Measurements from ENCODE around the gene KNDC1.

The KNDC1 gene

DNA sequence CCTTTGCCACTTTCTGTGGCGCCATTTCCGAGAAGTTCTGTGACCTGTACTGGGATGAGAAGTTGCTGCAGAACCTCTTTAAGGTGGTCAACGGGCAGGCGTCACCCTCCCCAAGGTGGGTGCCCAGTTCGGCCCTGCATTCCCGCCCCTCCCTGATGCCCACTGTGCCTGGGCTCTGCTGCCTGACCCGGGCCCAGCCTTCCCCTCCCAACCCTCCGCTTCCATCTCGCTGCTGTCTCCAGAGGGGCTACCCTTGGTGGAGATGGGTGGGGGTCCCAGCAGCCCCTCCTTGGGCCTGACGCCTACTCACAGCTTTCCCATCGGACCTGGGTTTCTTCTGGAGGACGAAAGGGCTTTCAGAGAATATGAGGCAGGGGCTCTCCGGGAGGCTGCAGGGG lies 39.5 kb downstream of the KNDC1 start:
- DNase-seq (ENCODE audit: low read depth), result no peak
- H3K4me3 ChIP-seq (ENCODE audit: low read depth, low read length), result no peak overlapping the region

DNA sequence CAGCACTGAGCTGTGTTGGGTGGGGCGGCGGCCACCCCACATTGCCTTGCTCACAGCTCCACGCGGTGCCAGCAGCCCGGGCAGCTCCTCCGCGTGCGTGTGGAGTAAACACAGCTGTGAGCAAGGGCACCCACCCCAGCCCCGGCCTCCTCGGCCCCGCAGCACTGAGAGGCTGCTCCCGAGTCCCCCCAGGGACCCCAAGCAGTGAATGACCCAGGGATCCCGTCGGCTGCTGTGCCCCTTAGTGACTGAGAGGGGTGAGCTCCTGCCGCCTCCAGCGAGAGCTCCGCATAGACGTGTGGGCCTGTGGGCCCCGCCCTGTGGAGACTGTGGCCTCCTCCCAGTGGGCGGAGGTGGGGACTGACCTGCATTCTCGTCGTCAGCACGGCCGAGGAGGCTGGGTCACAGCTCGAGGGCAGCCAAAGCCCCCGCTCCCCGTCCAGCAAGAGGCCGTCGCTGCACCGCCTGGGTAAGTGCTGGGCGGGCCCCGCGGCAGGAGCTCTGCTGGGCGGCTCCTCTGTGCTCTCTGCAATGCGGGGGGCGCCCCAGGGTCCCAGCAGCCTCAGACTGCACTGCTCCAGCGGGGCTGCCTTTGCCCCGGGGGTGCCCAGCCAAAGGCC lies 40.1 kb downstream of the KNDC1 start:
- H3K4me3 ChIP-seq (ENCODE audit: low read depth, low read length), result no peak overlapping the region
- DNase-seq (ENCODE audit: low read depth), result no peak

DNA sequence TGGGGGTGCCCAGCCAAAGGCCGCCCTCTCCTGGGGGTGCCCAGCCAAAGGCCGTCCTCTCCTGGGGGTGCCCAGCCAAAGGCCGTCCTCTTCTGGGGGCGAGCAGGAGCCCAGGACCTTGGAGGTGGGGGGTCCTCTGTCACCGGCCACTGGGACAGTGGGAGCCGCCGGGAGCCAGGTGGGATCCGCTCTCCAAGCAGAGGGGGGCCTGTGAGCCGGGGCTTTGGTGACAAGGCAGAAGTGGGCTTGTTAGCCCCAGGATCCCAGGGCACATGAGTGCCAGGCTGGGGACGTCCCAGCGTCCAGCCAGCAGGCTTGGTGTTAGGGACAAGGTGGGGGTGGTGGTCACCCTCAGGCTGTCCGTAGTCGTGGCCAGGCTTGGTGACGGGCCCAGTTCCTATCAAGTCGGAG lies 40.6 kb downstream of the KNDC1 start:
- DNase-seq (ENCODE audit: low read depth), result no peak

DNA sequence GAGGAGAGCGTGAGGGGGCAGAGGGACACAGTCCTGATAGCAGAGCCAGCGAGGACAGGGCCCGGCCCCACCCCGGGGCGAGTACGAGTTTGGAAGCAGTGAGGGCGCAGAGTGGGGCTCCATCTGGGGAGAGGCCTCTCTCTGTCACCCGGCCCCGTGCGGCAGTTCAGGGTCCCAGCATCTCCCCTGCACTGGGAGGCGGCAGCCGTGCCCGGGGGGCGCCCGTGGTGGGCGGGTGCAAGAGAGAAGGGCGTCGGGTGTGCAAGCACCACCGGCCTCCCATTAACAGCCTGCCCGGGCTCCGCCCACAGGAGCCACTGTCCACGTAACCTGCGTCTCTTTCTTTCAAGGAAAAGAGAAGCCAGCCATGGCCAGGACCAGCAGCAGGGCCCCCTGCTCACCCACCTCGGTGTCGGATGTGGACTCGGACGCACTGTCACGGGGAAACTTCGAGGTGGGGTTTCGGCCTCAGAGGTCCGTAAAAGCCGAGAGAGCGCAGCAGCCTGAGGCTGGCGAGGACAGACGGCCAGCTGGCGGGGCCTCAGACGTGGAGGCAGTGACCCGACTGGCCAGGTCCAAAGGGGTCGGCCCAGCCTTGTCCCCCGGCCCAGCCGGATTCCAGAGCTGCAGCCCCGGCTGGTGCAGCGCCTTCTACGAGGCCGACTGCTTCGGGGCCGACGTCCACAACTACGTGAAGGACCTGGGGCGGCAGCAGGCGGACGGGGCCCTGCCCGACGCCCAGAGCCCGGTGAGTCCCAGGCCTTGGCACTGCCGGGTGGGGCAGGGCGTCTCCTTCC lies 41.3 kb downstream of the KNDC1 start:
- DNase-seq (ENCODE audit: low read depth), result no peak

More for the DNA sequence above, 40.6 kb downstream of the KNDC1 start:
- H3K4me3 ChIP-seq (ENCODE audit: low read depth, low read length), result no peak overlapping the region

DNA sequence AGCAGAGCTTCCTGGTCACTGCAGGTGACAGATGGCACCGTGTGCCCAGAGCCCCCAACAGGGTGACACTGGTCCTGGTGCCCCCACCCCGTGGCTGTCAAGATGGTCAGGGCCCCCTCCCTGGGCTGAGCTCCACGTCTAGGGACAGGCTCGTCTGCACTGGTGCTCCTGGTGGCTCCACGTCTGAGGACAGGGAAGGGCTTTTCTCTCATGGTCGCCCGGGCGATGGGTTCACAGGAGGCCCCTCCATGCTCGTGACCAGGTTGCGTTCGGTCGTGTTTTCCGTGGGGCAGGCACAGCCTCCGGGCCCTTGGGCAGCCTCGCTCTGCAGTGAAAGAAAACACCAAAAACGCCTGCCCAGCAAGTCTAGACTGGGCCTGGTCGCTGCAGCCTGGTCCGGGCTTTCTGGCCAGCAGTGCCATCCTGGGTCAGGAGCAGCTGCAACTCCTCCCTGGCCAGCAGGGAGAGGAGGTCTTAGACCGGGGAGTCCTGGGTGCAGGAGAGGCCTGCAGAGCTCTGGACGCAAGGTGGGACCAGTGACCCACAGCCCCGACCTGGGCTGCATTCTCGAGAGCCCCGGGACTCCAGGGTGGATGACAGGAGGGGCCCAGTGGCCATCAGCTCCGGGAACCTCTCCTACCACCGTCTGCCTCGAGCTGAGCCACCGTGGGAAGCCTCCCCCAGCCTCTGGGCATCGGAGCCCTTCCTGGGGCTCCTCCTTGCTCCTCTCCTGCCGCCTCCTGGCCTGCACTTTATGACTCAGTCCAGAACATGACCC lies 42.1 kb downstream of the KNDC1 start:
- DNase-seq (ENCODE audit: low read depth), result no peak
- no peak overlapping the region for H3K4me3 ChIP-seq (ENCODE audit: low read depth, low read length)

More for the DNA sequence above, 41.3 kb downstream of the KNDC1 start:
- no peak overlapping the region for H3K4me3 ChIP-seq (ENCODE audit: low read depth, low read length)

DNA sequence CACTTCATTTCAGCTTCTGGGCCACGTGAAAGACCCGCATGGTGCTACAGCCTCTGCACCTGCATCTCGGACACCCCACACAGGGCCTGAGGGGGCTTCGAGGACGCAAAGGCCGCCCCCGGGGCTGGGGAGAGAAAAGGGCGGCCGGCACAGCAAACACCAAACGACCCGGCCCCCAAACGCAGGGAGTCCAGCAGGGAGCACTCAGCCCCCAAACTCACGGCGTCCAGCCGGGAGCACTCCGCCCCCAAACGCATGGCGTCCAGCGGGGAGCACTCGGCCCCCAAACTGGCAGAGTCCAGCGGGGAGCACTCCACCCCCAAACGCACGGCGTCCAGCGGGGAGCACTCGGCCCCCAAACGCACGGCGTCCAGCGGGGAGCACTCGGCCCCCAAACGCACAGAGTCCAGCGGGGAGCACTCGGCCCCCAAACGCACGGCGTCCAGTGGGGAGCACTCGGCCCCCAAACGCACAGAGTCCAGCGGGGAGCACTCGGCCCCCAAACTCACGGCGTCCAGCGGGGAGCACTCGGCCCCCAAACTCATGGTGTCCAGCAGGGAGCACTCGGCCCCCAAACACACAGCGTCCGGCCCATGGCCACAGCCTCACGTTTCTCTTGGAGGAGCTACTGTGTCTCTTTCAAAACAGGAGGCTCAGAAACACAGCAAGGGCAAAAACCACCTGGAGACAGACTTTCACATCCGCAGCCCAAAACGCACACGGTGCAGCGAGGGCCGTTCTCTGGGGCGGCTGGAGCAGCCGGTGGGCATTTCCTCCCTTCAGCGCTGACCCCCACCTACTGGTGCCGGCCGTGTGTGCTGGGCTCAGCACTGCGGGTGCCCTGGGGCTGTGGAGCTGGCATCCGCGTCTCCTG lies 43.0 kb downstream of the KNDC1 start:
- no peak overlapping the region for H3K4me3 ChIP-seq (ENCODE audit: low read depth, low read length)
- DNase-seq (ENCODE audit: low read depth), result no peak

DNA sequence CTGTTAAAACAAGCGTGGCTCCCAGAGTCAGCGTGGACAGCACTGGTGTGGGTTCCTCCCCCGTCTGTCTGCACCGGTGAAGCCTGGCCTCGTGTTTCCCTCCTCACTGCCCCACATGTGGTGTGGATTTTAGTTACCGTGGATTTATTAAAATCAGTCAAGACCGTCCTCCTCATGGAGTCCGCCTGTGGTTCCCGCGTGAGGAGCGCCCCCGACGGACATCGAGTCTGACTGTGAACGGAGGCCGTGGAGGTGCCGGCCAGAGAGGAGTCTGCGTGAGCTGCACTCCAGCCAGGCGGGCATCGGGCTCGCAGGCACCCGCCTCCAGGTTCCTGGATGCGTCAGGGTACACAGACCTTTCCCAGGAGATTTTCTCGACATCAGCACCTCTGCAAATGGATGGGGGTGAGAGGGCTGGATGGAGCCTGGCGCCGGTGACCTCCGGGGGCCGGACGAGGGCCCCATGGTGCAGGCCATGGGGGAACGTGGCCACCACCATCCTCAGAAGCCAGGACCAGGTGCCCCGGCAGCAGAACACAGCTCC lies 43.7 kb downstream of the KNDC1 start:
- H3K4me3 ChIP-seq (ENCODE audit: low read depth, low read length), result no peak overlapping the region
- DNase-seq (ENCODE audit: low read depth), result no peak

DNA sequence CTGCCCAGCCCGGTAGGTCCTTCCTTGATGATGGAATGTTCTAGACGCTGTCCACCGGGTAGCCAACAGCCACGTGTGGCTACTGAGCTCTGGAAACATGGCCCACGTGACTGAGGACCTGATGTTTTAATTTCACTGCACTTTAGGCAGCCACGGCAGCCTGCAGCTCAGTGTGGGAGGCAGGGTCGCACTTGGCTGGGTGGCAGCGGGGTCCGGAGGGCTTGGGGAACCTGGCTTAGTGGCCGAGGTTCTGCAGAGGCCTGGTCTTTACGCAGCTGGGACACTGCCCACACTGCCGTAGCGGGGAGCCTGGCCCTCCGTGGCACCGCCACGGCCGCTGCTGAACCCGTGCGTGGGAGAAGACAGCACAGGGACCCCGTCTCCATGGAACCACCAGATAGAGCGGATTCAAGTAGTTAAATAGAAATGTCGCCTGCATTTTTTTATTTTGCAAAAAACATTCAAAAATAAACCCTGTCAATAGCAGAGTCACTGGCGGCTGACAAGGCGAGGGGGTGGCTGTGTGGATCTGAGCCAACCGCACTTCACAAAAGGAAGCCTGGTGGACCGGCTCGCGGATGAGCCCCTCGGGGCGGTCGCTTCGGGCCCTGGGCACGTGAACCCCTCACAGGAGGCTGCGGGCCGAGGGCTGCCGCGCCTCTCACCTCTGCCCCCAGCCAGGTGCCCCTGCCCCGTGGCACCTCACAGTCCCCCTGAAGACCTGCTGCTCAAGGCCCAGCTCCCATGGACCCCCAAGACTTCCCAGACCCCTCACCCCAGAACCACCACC lies 44.4 kb downstream of the KNDC1 start:
- DNase-seq (ENCODE audit: low read depth), result no peak
- H3K4me3 ChIP-seq (ENCODE audit: low read depth, low read length), result no peak overlapping the region

DNA sequence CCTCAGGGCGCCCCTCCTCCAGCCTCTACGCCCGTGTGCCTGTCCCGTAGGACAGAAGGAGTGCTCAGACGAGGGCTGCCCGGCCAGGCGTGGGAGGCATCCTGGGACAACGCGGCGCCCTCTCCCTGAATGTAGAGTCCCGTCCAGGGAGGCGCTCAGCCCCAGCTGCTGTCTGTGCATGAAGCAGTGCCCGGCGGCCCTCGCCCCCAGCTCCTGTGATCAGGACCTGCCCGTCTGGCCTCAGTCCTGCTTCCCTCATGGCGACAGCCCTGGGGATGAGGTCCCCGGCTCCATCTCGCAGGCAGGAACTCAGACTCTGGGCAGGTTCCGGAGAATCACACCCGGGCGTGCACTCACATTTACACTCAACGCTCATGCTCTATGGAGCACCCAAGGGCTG lies 45.1 kb downstream of the KNDC1 start:
- H3K4me3 ChIP-seq (ENCODE audit: low read depth, low read length), result no peak overlapping the region
- no peak for DNase-seq (ENCODE audit: low read depth)

DNA sequence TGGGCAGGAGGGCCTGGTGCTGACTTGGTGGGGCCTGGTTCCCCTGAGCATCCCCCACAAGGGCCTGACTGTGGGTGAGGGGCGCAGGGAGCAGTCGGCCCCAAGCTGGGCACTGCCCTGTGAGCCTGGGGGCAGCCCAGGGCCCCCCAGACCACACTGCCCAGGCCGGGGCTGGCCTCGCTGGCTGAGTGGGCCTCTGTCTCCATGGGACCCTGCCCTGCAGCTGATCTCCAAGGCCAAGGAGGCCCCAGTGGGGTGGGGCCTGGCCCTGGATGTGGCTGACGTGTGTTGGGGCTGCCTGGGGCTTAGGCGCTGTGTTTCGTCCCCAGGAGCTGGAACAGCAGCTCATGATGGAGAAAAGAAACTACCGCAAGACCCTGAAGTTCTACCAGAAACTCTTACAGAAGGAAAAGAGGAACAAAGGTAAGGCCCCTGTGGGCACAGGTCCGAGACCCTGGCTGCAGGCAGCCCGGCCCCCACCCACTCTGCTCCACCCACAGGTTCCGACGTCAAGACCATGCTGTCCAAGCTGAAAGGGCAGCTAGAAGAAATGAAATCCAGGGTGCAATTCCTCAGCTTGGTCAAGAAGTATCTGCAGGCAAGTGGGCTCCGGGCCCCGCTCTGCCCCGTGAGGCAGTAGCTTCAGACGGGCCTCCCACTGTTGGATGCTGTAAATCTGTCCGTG lies 46.5 kb downstream of the KNDC1 start:
- no peak overlapping the region for H3K4me3 ChIP-seq (ENCODE audit: low read depth, low read length)
- DNase-seq (ENCODE audit: low read depth), result no peak

DNA sequence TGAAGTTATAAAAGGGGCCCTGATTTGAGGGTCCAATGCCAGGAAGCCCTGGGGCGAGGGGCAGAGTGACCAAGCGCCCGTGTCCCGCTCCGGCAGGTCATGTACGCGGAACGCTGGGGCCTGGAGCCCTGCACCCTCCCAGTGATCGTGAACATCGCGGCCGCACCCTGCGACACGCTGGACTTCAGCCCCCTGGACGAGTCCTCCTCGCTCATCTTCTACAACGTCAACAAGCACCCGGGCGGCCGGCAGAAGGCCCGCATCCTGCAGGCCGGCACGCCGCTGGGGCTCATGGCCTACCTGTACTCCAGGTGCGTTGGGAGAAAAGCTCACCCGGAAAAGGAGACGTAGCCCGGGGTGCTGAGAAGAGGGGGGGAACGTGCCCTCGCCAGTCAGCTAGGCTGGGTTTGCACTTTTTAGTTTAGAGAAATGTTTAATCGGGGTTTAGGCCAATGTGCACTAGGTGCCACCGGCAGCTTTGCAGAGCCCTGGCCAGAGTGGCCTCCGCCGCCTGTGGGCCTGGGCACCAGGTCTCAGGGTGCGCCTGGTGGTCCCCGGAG lies 47.1 kb downstream of the KNDC1 start:
- no peak overlapping the region for H3K4me3 ChIP-seq (ENCODE audit: low read depth, low read length)
- DNase-seq (ENCODE audit: low read depth), result no peak

DNA sequence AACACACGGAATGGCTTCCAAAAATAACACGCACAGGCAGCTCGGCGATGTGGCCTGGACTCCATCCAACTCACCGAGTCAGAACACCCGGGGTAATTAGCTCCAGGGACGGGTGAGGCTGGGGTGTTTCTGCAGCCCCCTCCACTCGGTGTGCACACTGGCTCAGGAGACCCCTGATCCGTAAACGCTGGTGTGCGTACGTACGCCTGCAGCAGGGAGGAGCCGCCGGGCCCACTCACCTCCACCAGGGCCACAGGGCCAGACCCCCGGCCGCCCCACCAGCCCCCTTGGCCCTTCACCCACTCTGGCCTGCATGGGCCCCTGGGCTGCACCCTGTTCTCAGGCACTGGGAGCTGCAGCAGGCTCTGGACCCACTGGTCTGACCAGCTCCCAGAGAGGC lies 47.6 kb downstream of the KNDC1 start:
- H3K4me3 ChIP-seq (ENCODE audit: low read depth, low read length), result no peak overlapping the region
- DNase-seq (ENCODE audit: low read depth), result no peak

DNA sequence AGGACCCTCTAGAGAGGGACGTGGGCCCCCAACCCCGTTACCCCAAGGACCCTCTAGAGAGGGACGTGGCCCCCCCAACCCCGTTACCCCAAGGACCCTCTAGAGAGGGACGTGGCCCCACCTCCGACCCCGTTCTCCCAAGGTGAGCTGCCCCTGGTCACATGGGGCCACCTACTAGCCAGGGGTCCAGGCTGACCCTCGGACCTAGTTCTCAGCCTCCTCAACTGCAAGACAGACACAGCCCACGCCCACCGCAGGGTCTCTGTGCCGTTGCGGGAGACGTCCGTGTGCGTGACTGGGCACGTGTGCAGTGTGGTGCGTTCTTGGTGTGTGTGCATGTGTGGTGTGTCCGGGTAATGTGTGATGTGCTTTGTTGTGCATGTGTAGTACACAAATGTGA lies 48.4 kb downstream of the KNDC1 start:
- no peak for DNase-seq (ENCODE audit: low read depth)
- no peak overlapping the region for H3K4me3 ChIP-seq (ENCODE audit: low read depth, low read length)

DNA sequence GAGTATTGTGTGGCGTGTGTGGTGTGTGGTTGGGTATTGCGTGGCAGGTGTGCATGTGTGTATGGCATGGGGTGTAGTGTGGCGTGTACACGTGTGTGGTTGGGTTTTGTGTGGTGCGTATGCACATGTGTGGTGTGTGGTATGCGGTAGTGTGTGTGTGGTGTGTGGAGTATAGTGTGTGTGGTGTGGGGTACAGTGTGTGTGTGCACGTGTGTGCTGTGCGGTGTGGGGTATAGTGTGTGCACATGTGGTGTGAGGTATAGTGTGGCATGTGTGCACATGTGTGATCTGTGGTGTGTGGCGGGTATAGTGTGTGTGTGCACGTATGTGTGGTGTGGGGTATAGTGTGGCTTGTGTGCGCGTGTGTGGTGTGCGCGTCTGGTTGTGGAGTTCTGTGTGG lies 49.1 kb downstream of the KNDC1 start:
- H3K4me3 ChIP-seq (ENCODE audit: low read depth, low read length), result no peak overlapping the region
- DNase-seq (ENCODE audit: low read depth), result no peak

DNA sequence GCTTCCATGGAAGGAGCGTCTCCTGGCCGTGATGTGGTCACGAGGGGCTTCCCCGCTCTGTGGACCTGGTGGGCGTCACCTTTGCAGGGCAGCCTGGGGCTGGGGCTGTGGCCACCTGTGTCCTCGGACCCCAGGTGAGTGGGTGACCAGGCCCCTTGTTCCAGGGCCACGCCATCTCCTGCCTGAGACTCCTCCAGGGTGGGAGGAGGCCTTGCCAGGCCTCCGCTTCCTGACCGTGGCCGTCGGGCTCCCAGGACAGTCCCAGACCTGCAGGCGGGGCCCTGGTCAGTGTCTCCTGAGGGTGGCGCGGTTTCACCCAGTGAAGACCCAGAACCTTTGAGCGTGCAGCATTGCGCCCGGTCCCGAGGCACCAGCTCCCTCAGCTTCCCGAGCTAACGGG lies 49.6 kb downstream of the KNDC1 start:
- H3K4me3 ChIP-seq (ENCODE audit: low read depth, low read length), result no peak overlapping the region
- DNase-seq (ENCODE audit: low read depth), result no peak

DNA sequence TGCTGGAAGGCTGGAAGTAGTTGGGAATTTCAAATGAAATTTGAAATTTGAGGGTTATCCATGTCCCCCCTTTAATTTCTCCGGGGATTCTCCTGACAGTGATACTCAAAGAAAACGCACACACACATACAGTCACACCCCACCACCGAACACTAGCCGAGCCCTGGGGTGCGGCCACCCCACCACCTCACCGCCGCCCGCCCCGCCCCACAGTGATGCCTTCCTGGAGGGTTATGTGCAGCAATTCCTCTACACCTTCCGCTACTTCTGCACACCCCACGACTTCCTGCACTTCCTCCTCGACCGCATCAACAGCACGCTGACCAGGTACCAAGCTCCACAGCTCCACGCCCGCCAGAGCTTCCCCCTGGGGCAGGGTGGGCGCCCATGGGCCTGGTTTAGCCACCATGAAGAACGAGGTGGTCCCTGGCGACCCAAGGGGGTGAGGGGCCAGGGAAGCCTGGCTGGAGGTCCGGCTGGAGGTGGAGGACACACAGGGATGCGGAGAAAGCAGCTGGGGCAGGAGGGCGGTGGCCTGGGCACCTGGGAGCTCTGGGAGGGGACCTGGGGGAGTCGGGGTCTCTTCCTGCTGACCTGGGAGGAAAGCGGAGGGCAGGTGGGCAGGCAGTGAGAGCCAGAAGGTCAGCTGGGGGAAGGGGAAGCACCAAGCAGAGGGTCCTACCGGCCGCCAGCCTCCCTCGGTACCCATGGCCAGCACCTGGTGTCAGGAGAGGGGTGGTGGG lies 50.5 kb downstream of the KNDC1 start:
- DNase-seq (ENCODE audit: low read depth), result no peak

More for the DNA sequence above, 50.5 kb downstream of the KNDC1 start:
- H3K4me3 ChIP-seq (ENCODE audit: low read depth, low read length), result no peak overlapping the region
